Activated naive CD8-positive, alpha-beta T cell treated with anti-CD3 and anti-CD28 coated beads, Interleukin-2, amount 50 U/mL, for 24 hours (primary cell): ENCODE measurements around the gene KRABD2.
"Not testable (repeated sequence)": the region's sequence is repeated elsewhere in the genome, so short reads cannot be mapped to it uniquely, and the experiment has no call there.

ENCODE experiments used
- ATAC-seq: fragments of 150-1000 bp; cut with Tn5 transposase; one replicate; pipeline ENCODE4 v1.10.0; 2021
- DNase-seq: peaks from one replicate; pipeline ENCODE4 v3.0.0; 2021
- H3K27ac Mint-ChIP-seq: one replicate; pipeline ENCODE4 v1.8.0; 2021; ENCODE audit warnings: mild to moderate bottlenecking, mixed read lengths
- H3K27me3 Mint-ChIP-seq: one replicate; pipeline ENCODE4 v1.8.0; 2021; ENCODE audit warnings: mixed read lengths
- H3K36me3 Mint-ChIP-seq: one replicate; pipeline ENCODE4 v1.8.0; 2021; ENCODE audit warnings: low read depth, mixed read lengths
- H3K4me1 Mint-ChIP-seq: one replicate; pipeline ENCODE4 v1.8.0; 2021; ENCODE audit warnings: mixed read lengths
- H3K4me3 Mint-ChIP-seq: one replicate; pipeline ENCODE4 v1.8.0; 2021; ENCODE audit warnings: mild to moderate bottlenecking, moderate library complexity, mixed read lengths
- H3K9me3 Mint-ChIP-seq: one replicate; pipeline ENCODE4 v1.8.0; 2021; ENCODE audit warnings: mixed read lengths

The KRABD2 gene

DNA sequence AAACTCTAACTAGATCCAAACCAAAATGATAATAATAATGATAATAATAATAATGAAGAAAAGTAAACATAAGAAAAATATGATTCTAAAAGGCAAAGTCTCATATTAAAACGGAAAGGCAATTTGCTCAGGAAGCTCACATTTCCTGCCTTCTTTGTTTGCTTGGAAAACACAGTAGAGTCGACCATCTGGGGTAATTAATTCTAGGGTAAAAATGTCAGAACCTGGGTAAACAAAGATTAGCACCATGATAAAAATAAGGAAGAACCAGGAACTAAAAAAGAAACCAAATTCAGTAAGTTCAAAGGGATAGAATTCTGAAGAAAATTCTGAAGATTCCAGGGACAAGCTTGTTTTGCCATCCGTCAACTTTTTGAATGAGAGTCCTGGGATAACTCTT is 16.2 kb downstream of the KRABD2 start:
- Mint-ChIP-seq H3K4me3 (no peak overlapping the region), H3K9me3 (no peaks in the 10 kb centered on the region), H3K27me3 (no peaks in the 10 kb centered on the region), H3K36me3 (no peaks in the 10 kb centered on the region), H3K27ac (no peak overlapping the region), H3K4me1 (peaks cover 6% of the 10 kb centered on the region)
- ATAC-seq, result no peak
- no peak for DNase-seq

DNA sequence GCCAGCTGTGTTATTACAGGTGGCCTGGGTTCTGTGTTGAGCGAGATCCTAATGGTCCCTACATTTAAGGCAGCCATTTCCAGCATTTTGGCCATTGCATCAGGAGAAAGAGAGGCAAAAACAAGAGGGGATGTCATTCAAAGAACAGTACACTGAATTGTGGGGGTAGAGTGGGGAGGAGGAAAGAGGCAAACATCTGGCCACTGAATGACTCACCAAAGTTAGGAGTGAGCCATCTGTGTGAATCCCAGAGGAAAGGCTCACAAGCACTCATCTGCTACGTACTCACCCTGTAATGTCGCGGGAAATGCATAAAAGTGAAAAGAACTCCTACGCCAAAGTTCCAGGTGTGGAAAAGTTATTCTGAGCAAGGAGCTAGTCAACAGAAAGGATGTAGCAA is 16.7 kb downstream of the KRABD2 start:
- H3K27ac Mint-ChIP-seq, result no peak overlapping the region
- H3K36me3 Mint-ChIP-seq, result no peaks in the 10 kb centered on the region
- no peak for ATAC-seq
- H3K4me3 Mint-ChIP-seq, result no peak overlapping the region
- H3K9me3 Mint-ChIP-seq, result no peaks in the 10 kb centered on the region
- DNase-seq, result no peak
- H3K27me3 Mint-ChIP-seq, result no peaks in the 10 kb centered on the region
- peaks cover 6% of the 10 kb centered on the region for H3K4me1 Mint-ChIP-seq

DNA sequence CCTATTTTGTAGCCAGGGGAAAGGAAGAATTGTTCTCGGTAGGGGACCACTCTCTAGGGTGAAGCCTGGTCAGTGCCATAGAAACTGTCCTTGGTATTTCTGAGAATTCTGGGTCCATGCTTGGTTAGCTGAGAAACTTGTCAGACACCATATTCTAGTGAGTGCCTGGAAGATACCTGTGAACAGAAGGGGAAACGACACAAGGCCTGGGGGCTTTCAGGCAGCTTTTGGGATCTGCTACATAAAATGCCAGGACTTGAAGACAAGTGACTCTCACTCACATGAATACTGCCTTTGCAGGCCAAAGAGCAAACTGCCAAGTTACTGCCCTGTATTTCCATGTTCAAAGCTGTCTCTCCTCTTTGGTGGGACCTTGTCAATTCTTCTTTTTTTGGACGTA is 18.6 kb downstream of the KRABD2 start:
- Mint-ChIP-seq H3K9me3 (no peaks in the 10 kb centered on the region), H3K27me3 (no peaks in the 10 kb centered on the region), H3K27ac (no peak overlapping the region), H3K36me3 (no peaks in the 10 kb centered on the region), H3K4me3 (no peak overlapping the region), H3K4me1 (peaks cover 6% of the 10 kb centered on the region)
- no peak for DNase-seq
- no peak for ATAC-seq

DNA sequence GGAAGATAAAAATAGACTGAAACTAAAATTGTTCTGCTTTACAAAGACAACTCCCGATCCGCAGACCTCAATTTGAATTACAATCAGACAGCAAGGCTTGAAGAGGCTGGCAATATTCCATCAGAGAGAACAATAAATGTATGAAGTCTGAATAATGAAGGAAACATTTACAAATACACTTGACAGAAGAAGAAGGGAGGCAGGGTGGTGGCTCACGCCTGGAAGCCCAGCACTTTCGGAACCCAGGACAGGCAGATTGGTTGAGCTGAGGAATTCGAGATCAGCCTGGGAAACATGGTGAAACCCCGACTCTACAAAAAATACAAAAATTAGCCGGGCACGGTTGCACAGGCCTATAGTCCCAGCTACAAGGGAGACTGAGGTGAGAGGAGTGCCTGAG is 22.3 kb downstream of the KRABD2 start:
- Mint-ChIP-seq H3K36me3 (no peaks in the 10 kb centered on the region), H3K27me3 (peaks cover 6% of the 10 kb centered on the region), H3K4me3 (no peak overlapping the region), H3K27ac (no peak overlapping the region), H3K4me1 (no peaks in the 10 kb centered on the region), H3K9me3 (no peaks in the 10 kb centered on the region)
- DNase-seq, result no peak
- no peak for ATAC-seq

GRCh38 chr17:8353736-8354135 is 22.8 kb downstream of the KRABD2 start:
- no peaks in the 10 kb centered on the region for H3K9me3 Mint-ChIP-seq
- H3K27me3 Mint-ChIP-seq, result peaks cover 6% of the 10 kb centered on the region
- H3K36me3 Mint-ChIP-seq, result no peaks in the 10 kb centered on the region
- H3K27ac Mint-ChIP-seq, result no peak overlapping the region
- ATAC-seq, result no peak
- H3K4me3 Mint-ChIP-seq, result no peak overlapping the region
- no peak for DNase-seq
- no peaks in the 10 kb centered on the region for H3K4me1 Mint-ChIP-seq

- no peak for ATAC-seq
- Mint-ChIP-seq H3K9me3 (no peaks in the 10 kb centered on the region), H3K27me3 (peaks cover 28% of the 10 kb centered on the region), H3K27ac (no peak overlapping the region), H3K36me3 (no peaks in the 10 kb centered on the region), H3K4me3 (no peak overlapping the region), H3K4me1 (no peaks in the 10 kb centered on the region)
- DNase-seq, result no peak
Measured at GRCh38 chr17:8350339-8350738, 26.2 kb downstream of the KRABD2 start.

DNA sequence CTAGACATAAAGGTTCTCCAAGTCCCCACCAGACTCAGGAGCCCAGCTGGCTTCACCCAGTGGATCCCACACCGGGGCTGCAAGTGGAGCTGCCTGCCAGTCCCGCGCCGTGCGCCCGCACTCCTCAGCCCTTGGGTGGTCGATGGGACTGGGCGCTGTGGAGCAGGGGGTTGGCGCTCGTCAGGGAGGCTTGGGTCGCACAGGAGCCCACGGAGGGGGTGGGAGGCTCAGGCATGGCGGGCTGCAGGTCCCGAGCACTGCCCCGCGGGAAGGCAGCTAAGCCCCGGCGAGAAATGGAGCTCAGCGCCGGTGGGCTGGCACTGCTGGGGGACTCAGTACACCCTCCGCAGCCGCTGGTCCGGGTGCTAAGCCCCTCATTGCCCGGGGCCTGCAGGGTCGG is 29.5 kb downstream of the KRABD2 start:
- H3K4me3 Mint-ChIP-seq, ATAC-seq, H3K27ac Mint-ChIP-seq, H3K4me1 Mint-ChIP-seq, H3K9me3 Mint-ChIP-seq, H3K36me3 Mint-ChIP-seq, DNase-seq: not testable (repeated sequence)
- peaks cover 28% of the 10 kb centered on the region for H3K27me3 Mint-ChIP-seq

DNA sequence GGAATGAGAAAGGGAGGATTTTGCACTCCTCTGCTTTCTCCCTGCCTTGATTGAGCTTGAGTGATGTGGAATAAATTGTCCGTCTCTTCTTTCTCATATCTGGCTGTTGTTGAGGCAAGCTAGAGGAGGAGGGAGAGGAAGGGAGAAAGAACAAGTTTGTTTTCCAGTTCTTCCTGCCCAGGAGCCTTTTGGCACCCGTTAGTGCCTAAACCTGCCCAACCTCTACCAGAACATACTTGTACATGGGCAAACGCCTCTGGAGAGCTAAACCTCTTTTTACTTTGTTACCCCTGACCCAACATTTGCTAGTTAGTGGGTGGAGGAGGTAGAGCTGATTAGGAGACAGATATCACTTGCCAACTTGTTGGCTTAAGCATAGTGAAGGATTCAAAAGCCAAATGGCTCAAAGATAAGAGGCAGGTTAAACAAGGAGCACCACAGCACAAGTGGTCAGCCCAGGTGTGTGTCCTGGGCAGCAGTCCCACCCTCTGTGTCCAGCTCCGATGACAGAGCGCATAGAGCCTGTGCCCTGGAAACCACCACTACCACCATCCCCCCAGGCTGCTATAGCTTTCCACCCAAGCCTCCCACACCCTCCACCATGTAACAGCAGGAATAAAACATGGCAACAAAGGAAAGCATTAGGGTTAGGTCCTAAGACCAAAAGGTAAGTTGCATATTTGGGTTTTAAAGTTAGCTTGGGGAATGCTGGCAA is 30.4 kb downstream of the KRABD2 start:
- H3K36me3 Mint-ChIP-seq, result no peaks in the 10 kb centered on the region
- H3K9me3 Mint-ChIP-seq, result no peaks in the 10 kb centered on the region
- peaks cover 5% of the 10 kb centered on the region for H3K4me1 Mint-ChIP-seq
- H3K27ac Mint-ChIP-seq, result no peak overlapping the region
- ATAC-seq, result no peak
- H3K27me3 Mint-ChIP-seq, result peaks cover 28% of the 10 kb centered on the region
- DNase-seq, result no peak
- H3K4me3 Mint-ChIP-seq, result no peak overlapping the region

DNA sequence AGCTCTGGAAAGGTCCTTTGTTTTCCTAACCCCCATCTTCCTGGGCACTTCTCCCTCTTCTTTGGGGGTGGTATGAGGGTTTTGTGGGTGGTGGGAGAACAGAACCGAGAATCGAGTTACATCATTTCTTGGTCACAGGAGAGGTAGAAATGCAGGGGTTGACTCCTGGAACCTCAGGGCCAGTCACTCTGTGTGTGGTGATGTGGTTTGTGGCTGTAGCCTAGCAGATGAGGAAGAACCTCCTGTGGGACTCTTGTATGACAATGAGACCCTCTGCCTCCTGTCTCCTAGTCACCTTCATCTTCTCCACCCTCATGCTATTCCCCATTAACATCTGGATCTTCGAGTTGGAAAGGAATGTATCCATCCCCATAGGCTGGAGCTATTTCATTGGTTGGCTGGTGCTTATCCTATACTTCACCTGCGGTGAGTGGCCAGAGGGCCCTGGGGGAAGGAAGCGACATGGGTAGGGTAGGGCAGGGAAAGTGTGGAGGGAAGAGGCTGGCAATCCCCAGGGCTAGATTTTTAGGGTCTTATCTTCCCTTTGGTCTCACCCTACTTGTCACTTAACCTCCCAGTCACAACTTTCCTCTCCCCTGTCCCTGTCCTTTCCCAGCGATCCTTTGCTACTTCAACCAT is 31.3 kb downstream of the KRABD2 start:
- Mint-ChIP-seq H3K27ac (no peak overlapping the region), H3K4me3 (no peak overlapping the region), H3K36me3 (no peaks in the 10 kb centered on the region), H3K27me3 (peaks cover 26% of the 10 kb centered on the region), H3K4me1 (peaks cover 5% of the 10 kb centered on the region), H3K9me3 (no peaks in the 10 kb centered on the region)
- ATAC-seq (peak; percentile 65), DNase-seq (no peak)

- Mint-ChIP-seq H3K9me3 (no peaks in the 10 kb centered on the region), H3K4me3 (no peak overlapping the region), H3K27me3 (peaks cover 13% of the 10 kb centered on the region), H3K4me1 (peaks cover 18% of the 10 kb centered on the region), H3K27ac (no peak overlapping the region), H3K36me3 (no peaks in the 10 kb centered on the region)
- ATAC-seq, result no peak
- no peak for DNase-seq
Measured at GRCh38 chr17:8341456-8341855, 35.0 kb downstream of the KRABD2 start.

GRCh38 chr17:8339540-8339939 is 37.0 kb downstream of the KRABD2 start, which contains the start of gene ODF4:
TSS of gene ODF4 (plus strand) at chr17:8339840. CDS start at chr17:8340052, 212 bp downstream.
- H3K27me3 Mint-ChIP-seq, result peaks cover 7% of the 10 kb centered on the region
- H3K4me3 Mint-ChIP-seq, result no peak within 1 kb of the TSS
- no peak within 1 kb of the TSS for H3K27ac Mint-ChIP-seq
- ATAC-seq (no peak), DNase-seq (no peak)
- no peaks in the 10 kb centered on the region for H3K9me3 Mint-ChIP-seq
- H3K4me1 Mint-ChIP-seq, result peaks cover 14% of the 10 kb centered on the region
- no peaks in the 10 kb centered on the region for H3K36me3 Mint-ChIP-seq

GRCh38 chr17:8338753-8339140 is 37.8 kb downstream of the KRABD2 start:
- no peak for DNase-seq
- no peak overlapping the region for H3K4me3 Mint-ChIP-seq

GRCh38 chr17:8337802-8338752 is 38.4 kb downstream of the KRABD2 start:
- Mint-ChIP-seq H3K4me3 (peak overlapping the region; percentile 18), H3K9me3 (no peaks in the 10 kb centered on the region), H3K36me3 (no peaks in the 10 kb centered on the region), H3K27ac (no peak overlapping the region), H3K4me1 (peaks cover 14% of the 10 kb centered on the region), H3K27me3 (peaks cover 7% of the 10 kb centered on the region)
- ATAC-seq (no peak), DNase-seq (no peak)

More at GRCh38 chr17:8338753-8339140, 37.8 kb downstream of the KRABD2 start:
- Mint-ChIP-seq H3K36me3 (no peaks in the 10 kb centered on the region), H3K27me3 (peaks cover 7% of the 10 kb centered on the region), H3K4me1 (peaks cover 14% of the 10 kb centered on the region), H3K27ac (no peak overlapping the region), H3K9me3 (no peaks in the 10 kb centered on the region)
- no peak for ATAC-seq

DNA sequence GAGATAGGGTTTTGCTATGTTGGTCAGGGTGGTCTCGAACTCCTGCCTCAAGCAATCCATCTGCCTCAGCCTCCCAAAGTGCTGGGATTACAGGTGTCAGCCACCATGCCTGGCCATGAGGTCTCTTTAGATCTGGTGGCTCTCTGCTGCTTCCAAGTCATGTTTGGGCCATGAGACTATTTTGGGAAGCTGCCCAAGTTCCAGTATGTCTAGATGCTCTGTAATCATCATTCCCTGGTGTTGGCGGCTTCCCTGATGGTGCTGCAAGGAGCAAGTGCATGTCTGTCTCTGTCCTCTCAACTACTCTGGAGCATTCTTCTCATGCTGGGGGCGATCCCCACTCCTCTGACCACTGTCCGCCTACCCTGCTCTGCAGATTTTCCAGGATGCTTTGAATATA is 43.2 kb downstream of the KRABD2 start:
- Mint-ChIP-seq H3K9me3 (no peaks in the 10 kb centered on the region), H3K4me1 (peaks cover 7% of the 10 kb centered on the region), H3K4me3 (no peak overlapping the region), H3K27ac (no peak overlapping the region), H3K36me3 (no peaks in the 10 kb centered on the region), H3K27me3 (peaks cover 13% of the 10 kb centered on the region)
- no peak for DNase-seq
- no peak for ATAC-seq

GRCh38 chr17:8332688-8333087 is 43.8 kb downstream of the KRABD2 start:
- no peak for ATAC-seq
- Mint-ChIP-seq H3K27ac (no peak overlapping the region), H3K27me3 (peaks cover 16% of the 10 kb centered on the region), H3K4me1 (peaks cover 1% of the 10 kb centered on the region), H3K9me3 (no peaks in the 10 kb centered on the region), H3K36me3 (no peaks in the 10 kb centered on the region), H3K4me3 (no peak overlapping the region)
- DNase-seq, result no peak
